Ecto neural progenitor cell (in vitro differentiated cells): Measurements from ENCODE around the gene GHDC.

Experiments
- DNase-seq: peaks from one replicate; pipeline ENCODE4 v3.0.0-alpha.2; 2018; ENCODE audit warnings: low spot score

The GHDC gene

DNA sequence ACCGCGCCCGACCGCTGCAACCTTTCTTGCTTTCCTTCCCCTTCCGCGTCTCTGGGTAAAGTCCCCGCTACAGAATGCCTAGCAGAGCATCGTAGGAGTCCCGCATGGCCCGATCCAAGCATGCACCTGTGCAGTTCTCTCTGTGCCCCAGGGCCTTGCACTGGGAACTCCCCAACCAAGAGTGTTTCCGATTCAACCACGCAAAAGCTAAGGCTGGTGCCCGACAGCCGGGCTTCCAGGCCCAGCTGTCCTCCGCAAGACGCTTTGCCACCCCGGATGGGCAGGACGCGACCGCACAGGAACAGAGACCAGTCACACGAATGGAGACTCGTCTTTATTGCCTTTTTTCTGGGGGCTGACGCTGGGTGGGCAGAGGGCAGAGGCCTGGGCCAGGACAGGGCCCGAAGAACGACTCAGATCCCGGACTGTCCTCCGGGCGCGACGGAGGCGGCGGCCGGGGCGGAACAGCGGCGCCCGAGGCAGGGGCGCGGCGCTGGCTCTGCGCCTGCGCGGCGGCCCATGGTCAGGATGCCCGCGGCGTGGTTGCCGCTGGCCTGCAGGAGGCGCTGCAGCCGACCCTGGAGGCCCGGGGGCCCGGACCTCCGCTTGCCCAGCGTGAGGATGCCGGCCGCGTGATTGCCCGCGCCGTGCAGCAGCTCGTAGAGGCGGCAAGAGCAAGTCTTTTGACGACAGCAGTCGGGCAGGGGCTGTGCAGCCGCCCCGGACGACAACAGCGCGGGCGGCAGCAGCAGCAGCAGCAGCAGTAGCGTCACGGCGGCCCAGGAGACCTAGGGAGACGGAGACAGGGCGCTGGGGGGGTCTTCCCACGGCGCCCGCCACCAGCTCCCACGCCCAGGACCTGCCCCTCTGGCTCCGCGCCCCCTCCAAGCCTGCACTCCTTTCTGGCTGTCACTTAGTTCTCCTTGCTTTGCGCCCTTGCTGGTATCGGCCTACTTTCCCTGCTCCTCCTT lies 10.3 kb downstream of the GHDC start:
- DNase-seq: peak; percentile 94

GRCh38 chr17:42182927-42183734 lies 11.2 kb downstream of the GHDC start:
- DNase-seq: no peak

- no peak for DNase-seq
Observed at GRCh38 chr17:42181851-42182207, 12.5 kb downstream of the GHDC start.

DNA sequence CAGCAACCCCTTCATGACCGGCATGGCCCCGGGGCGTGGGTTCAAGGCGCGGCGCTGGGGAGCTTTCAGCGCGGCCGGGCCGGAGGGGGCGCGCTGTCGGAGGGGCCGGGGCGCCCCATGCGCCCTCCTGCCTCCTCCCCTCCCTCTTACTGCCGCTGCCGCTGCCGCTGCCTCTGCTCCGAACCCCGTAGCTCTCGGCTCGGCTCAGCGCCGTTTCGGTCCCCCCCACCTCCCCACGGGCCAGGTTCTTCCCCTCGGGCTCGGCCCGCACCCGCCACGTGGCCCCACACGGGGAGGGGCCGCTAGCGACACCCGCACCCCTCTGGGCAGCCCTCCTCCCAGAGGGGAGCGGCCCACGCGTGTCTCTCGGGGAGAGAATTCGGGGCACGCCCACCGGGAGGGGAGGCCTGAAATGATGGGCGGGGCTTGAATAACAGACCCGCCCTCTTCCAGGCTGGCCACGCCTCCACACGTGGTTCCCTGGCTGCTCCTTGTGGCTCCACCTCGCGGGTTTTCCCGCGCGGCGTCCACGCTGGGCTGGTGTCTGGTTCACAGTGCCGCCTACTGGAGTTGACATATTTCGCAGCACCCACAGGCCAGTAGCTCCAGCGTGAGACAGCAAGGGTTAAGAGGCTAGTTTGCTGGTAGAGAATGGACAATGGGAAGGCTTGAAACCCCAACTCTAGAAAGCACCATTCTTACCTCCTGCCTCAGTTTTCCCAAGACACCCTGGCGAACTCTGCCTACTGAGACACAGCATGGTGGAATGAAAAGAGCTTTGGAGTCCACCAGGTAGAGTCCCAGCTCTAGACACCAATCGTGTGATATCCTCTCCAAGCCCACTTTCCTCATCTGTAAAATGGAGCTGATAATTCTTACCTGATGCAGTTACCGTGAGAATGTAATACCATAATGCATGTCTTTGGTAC lies 13.1 kb downstream of the GHDC start, which contains the start of gene KCNH4:
KCNH4 (minus strand) TSS at position 221 of the 929 bp plus-strand sequence; CDS start at position 24, 197 bp downstream.
- peak; percentile 76 for DNase-seq

DNA sequence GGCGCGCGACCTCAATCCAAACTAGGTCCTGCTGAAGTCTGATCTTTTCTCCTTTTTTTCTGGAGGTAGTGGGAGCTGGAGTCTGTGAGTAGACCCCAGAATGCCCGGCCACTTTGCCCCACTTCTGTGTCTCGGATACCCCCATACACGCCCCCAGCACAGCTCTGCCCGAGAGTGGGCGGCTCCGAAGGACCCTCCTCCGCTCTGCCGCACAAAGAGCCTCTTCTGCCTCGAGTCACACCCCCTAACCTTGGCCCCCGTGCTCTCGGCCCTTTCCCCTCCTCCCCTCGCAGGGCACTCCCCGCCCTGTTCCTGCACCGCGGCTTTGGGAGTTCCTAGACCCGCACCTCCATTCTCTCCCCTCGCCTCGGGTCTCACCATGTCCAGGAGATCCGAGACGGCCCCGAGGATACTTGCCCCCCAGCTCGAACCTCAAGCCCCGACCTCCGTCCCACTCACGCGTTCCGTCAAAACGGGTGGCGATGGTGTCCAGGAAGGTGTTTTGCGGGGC lies 13.8 kb downstream of the GHDC start:
- no peak for DNase-seq

DNA sequence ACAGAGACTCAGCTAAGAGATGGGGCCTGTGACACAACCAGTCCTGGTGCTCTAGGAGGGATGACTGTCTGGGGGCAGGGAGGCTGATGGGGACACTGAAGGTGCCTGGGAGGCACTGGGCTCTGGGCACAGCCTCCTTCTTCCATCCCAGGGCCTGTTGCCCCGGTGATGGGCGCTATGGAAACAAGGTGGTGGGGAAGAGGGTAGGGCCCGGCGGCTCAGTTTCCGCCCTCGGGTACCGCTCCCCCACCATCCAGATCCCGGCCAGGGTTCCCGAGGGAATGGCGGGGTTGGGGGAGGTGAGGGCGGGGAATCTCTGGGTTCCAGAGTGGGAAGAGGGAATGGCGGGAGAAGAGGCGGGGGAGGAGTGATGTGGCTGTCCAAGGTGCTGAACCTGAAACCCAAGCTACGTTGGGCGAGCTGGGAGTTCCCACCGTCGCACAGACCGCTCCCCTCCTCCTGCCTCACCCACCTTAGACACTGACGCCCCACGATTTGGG lies 14.3 kb downstream of the GHDC start:
- DNase-seq: peak; percentile 87

- DNase-seq: no peak
Observed at GRCh38 chr17:42179335-42179734, 15.0 kb downstream of the GHDC start.

GRCh38 chr17:42178817-42179216 lies 15.5 kb downstream of the GHDC start:
- no peak for DNase-seq

DNA sequence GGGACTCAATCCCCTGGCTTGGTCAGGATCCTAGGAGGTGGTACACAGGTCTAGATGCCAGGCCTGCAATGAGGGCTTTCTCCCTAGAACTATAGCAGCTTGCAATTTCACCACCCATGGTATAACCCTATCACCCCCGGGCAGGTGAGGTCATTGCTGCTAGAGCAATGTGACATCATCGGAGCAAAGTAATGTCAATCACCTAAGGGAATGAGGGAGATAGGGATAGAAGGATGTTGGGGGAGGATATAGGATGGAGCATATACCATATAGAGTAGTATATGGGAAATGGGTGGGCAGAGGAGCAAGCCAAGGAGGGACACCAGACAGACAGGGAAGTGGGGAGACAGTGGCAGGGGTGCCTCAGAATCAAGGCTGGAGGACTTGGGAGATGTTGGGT lies 16.6 kb downstream of the GHDC start:
- no peak for DNase-seq

- DNase-seq: no peak
Observed at GRCh38 chr17:42174126-42174783, 20.0 kb downstream of the GHDC start.

- no peak for DNase-seq
Observed at GRCh38 chr17:42171831-42172230, 22.5 kb downstream of the GHDC start.

GRCh38 chr17:42169351-42169750 lies 24.9 kb downstream of the GHDC start:
- DNase-seq: no peak

GRCh38 chr17:42167807-42168206 lies 26.5 kb downstream of the GHDC start:
- no peak for DNase-seq

DNA sequence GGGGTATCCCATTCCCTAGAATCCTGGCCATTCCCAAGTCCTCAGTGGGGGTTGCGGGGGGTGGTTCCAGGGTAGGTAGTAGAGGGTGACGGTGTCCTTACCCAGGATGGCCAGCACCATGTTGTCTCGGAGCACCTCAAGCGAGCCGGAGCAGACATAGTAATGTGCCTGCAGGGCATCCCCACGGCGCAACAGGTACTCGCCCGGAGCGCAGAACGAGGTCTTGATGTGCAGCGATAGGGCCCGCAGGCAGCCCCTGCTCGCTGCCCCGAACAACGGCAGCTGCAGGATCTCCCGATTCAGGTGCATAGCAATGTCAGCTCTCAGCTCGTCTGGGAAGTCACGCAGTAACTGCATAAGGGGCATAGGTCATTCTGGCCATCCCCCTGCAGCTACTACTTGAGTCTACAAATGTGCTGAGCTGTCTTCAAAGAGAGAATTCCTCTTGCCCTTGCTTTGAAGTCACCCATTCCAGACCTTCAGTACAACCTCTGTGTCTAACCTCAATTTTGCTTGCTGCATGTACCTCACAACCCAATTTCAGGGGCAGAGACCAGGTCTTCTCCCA lies 28.0 kb downstream of the GHDC start:
- no peak for DNase-seq

DNA sequence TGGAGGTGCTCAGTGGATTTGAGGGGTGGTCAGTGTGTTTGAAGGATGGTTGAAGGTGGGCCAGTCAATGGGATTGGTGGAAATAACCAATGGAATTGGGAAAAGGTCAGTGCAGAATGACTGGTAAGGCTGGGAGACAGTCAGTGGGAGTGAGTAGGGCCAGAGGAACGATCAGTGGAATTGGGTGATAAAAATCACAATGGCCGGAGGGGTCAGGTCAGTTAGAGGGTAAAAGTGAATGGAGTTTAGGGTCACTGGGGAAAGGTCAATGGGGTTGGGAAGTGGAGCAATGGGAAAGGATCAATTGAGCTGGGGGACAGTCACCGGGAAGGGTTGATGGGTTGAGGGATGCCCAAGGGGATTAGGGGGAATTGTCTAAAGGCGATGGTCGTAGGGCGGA lies 28.5 kb downstream of the GHDC start:
- no peak for DNase-seq

- no peak for DNase-seq
Observed at GRCh38 chr17:42163696-42164407, 30.4 kb downstream of the GHDC start.

DNA sequence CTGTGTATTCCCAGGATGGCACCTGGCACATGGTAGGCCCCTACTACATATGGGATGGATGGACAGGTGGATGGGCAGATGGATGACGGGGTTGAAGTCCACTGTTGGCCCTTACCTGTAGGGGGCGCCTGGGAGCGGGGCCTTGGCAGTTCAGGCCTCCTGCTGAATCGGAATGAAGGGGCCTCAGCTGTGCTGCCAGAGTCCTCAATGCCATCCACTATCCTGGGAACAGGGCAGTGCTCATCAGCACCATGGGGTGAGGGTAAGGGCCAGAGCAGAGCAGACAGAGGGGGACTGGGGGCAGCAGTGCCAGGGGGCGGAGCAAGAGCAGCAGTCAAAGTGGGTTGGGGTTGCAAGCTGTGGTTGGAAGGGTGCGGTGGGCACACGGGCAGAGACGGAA lies 31.2 kb downstream of the GHDC start:
- DNase-seq: peak; percentile 74

- DNase-seq: no peak
Observed at GRCh38 chr17:42160531-42160910, 33.8 kb downstream of the GHDC start.

DNA sequence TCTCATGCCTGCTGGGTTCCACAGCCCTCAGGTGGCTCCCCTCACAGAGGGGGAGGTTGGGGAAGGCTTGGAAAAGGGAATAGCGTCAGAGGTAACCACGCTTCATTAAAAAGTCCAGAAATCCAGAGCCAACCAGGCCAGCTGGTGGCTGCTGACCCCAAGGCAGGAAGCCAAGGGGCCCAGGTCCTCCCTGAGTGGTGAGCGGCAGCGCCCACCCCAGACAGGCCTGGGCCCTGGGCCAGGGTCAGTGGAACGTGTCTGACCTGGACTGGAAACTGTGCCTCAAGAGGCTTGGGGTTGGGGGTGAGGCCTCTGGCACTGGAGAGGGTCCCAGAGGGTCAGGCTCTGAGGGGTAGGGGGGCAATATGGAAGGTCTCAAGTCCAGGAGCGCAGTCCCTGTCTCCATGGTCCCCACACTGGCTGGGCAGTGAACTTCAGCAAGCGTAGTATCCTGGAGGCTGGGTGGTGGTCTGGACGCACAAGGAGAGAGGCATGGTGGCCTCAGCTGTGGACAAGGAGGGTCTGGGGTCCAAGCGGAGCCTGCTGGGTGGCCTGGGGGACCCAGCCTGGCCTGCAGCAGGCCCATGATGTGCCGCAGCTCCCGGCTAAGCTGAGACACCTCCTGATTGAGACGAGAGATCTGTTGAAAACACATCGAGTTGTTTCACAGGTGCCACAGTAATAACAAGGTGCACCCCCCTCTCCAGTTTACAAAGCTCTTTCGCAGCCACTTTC lies 34.3 kb downstream of the GHDC start:
- no peak for DNase-seq
